Vagina (tissue), 2 donors: ENCODE measurements around the gene POR. TPM values are rescaled to one million over a fixed set of nuclear protein-coding genes. Genes with fewer than 3 reads are reported as not detected.

Source experiments
- DNase-seq, 2 donors: peaks; one replicate each; pipeline ENCODE4 v3.0.0-alpha.2; 2017; ENCODE audit errors: extremely low spot score in 2 of 2
- H3K27ac ChIP-seq: fragments of 200-600 bp; sonication (generic); one replicate; pipeline ENCODE4 v1.5.1; 2019
- H3K27me3 ChIP-seq: fragments of 200-600 bp; sonication (generic); one replicate; pipeline ENCODE4 v1.5.1; 2019
- H3K36me3 ChIP-seq, 2 donors: fragments of 200-600 bp; sonication (generic); one replicate each; pipeline ENCODE4 v1.5.1; 2017 to 2019
- H3K4me1 ChIP-seq: fragments of 200-600 bp; sonication (generic); one replicate; pipeline ENCODE4 v1.5.1; 2019
- H3K4me3 ChIP-seq, 2 donors: fragments of 200-600 bp; sonication (generic); 1 replicate in 1 of 2; 2 replicates in 1 of 2; pipeline ENCODE4 v1.5.1; 2016 to 2019
- H3K9me3 ChIP-seq: fragments of 200-600 bp; sonication (generic); one replicate; pipeline ENCODE4 v1.5.1; 2019
- CTCF ChIP-seq, 3 experiments: fragments of 450-650 bp in 2 of 3; fragments of 200-600 bp in 1 of 3; sonication (generic) in 1 of 3; IDR thresholded peaks; one replicate each; pipeline ENCODE4 v1.5.1; 2017 to 2019; ENCODE audit warnings: antibody characterized with exemption in 3 of 3, mild to moderate bottlenecking in 2 of 3, moderate library complexity in 2 of 3
- POLR2A ChIP-seq, 2 donors: fragments of 450-650 bp; IDR thresholded peaks; one replicate each; pipeline ENCODE4 v1.6.1; 2017; ENCODE audit warnings: antibody characterized with exemption in 2 of 2, mild to moderate bottlenecking in 2 of 2, moderate library complexity in 2 of 2
- POLR2AphosphoS5 ChIP-seq, 2 donors: sonication (generic); formaldehyde crosslinking; IDR thresholded peaks; one replicate each; pipeline ENCODE4 v1.9.0; 2017; ENCODE audit warnings: antibody characterized with exemption in 2 of 2, mild to moderate bottlenecking in 2 of 2, low read depth in 1 of 2; ENCODE audit not compliant: insufficient read depth in 1 of 2
- intact Hi-C: fragments of 100-400 bp; cut with DNase I; formaldehyde crosslinking; loops from one replicate; pipeline ENCODE4 v1.15.1; 2023
- total RNA-seq: library from RNA; depleted of rRNA; stranded (reverse); fragments of >200 nt; gene quantifications from one replicate; pipeline ENCODE4 v1.2.3, GENCODE V29; 2016

The POR gene
- total RNA-seq, 1 donor from 2014 or later: 94.3 TPM

- Histone ChIP-seq H3K27me3 (no peaks in the 10 kb centered on the region), H3K9me3 (no peaks in the 10 kb centered on the region), H3K27ac (no peak overlapping the region), H3K36me3 (peaks cover 2 to 63% of the 10 kb centered on the region in 2 donors), H3K4me3 (no peak overlapping the region), H3K4me1 (peaks cover 24% of the 10 kb centered on the region)
- intact Hi-C loops: no loop called here
- no peak for DNase-seq
- no peak for TF ChIP-seq POLR2AphosphoS5 (IDR thresholded peaks at IDR 0.05; ENCODE audit: insufficient read depth in 1 of 2, low read depth in 1 of 2)
- no peak for TF ChIP-seq CTCF (IDR thresholded peaks at IDR 0.05)
- no peak for TF ChIP-seq POLR2A (IDR thresholded peaks at IDR 0.05)
Observed at GRCh38 chr7:75885036-75885435, 29.9 kb upstream of the POR start.

- TF ChIP-seq POLR2AphosphoS5 (IDR thresholded peaks at IDR 0.05; ENCODE audit: insufficient read depth in 1 of 2, low read depth in 1 of 2) (no peak), CTCF (IDR thresholded peaks at IDR 0.05) (no peak)
- Histone ChIP-seq H3K27me3 (no peaks in the 10 kb centered on the region), H3K27ac (no peak overlapping the region), H3K4me3 (no peak overlapping the region), H3K36me3 (peaks cover 0 to 45% of the 10 kb centered on the region in 2 donors), H3K4me1 (peaks cover 24% of the 10 kb centered on the region), H3K9me3 (no peaks in the 10 kb centered on the region)
- intact Hi-C loops: no loop called here
- no peak for DNase-seq
Observed at GRCh38 chr7:75887669-75888369, 27.1 kb upstream of the POR start.

GRCh38 chr7:75888464-75889222 is 26.3 kb upstream of the POR start:
- Histone ChIP-seq H3K4me3 (no peak overlapping the region), H3K36me3 (peaks cover 0 to 37% of the 10 kb centered on the region in 2 donors), H3K27me3 (no peaks in the 10 kb centered on the region), H3K27ac (no peak overlapping the region), H3K4me1 (peaks cover 28% of the 10 kb centered on the region), H3K9me3 (no peaks in the 10 kb centered on the region)
- DNase-seq: no peak
- TF ChIP-seq CTCF (IDR thresholded peaks at IDR 0.05) (no peak), POLR2AphosphoS5 (IDR thresholded peaks at IDR 0.05; ENCODE audit: insufficient read depth in 1 of 2, low read depth in 1 of 2) (no peak), POLR2A (IDR thresholded peaks at IDR 0.05) (no peak)
- intact Hi-C loops: no loop called here

- intact Hi-C loops: no loop called here
- peaks cover 28% of the 10 kb centered on the region for H3K4me1 ChIP-seq
Observed at GRCh38 chr7:75889223-75889825, 25.6 kb upstream of the POR start.

More at GRCh38 chr7:75889223-75889825, 25.6 kb upstream of the POR start:
- Histone ChIP-seq H3K4me3 (no peak overlapping the region), H3K27ac (no peak overlapping the region), H3K27me3 (no peaks in the 10 kb centered on the region), H3K9me3 (no peaks in the 10 kb centered on the region), H3K36me3 (peaks cover 0 to 30% of the 10 kb centered on the region in 2 donors)
- no peak for TF ChIP-seq CTCF (IDR thresholded peaks at IDR 0.05)
- TF ChIP-seq POLR2A (IDR thresholded peaks at IDR 0.05): no peak
- no peak for TF ChIP-seq POLR2AphosphoS5 (IDR thresholded peaks at IDR 0.05; ENCODE audit: insufficient read depth in 1 of 2, low read depth in 1 of 2)
- no peak for DNase-seq
